Kidney tubule cell (primary cell): ENCODE data around the gene CPEB4.

Experiments used
- DNase-seq: peaks from one replicate; pipeline ENCODE4 v3.0.0-alpha.2; 2018; ENCODE audit warnings: low spot score

The CPEB4 gene

GRCh38 chr5:173887610-173888472, at the start of gene CPEB4:
Gene CPEB4 (plus strand): TSS chr5:173888349. CDS start chr5:173889734, 1,385 bp downstream.
- DNase-seq: peak; percentile 100

GRCh38 chr5:173839117-173839713, 48.9 kb upstream of the CPEB4 start:
- DNase-seq: no peak

- DNase-seq: no peak
These were observed 47.8 kb upstream of the CPEB4 start for GRCh38 chr5:173840111-173840983.

- DNase-seq: no peak
These were observed 46.4 kb upstream of the CPEB4 start for GRCh38 chr5:173841710-173842109.

GRCh38 chr5:173843794-173844193, 44.4 kb upstream of the CPEB4 start:
- no peak for DNase-seq

- no peak for DNase-seq
These were observed 42.8 kb upstream of the CPEB4 start for GRCh38 chr5:173845321-173845720.

GRCh38 chr5:173846929-173847501, 41.1 kb upstream of the CPEB4 start:
- no peak for DNase-seq

GRCh38 chr5:173848986-173849596, 39.1 kb upstream of the CPEB4 start:
- DNase-seq: no peak

GRCh38 chr5:173849908-173850307, 38.2 kb upstream of the CPEB4 start:
- DNase-seq: no peak

- DNase-seq: no peak
These were observed 37.5 kb upstream of the CPEB4 start for GRCh38 chr5:173850659-173851058.

- no peak for DNase-seq
These were observed 36.4 kb upstream of the CPEB4 start for GRCh38 chr5:173851595-173852243.

GRCh38 chr5:173852790-173853359, 35.3 kb upstream of the CPEB4 start:
- DNase-seq: no peak

- DNase-seq: no peak
These were observed 34.6 kb upstream of the CPEB4 start for GRCh38 chr5:173853370-173854131.

- DNase-seq: no peak
These were observed 32.8 kb upstream of the CPEB4 start for GRCh38 chr5:173855162-173855994.

GRCh38 chr5:173855995-173856656, 32.0 kb upstream of the CPEB4 start:
- DNase-seq: no peak

GRCh38 chr5:173857234-173857633, 30.9 kb upstream of the CPEB4 start:
- DNase-seq: no peak

- no peak for DNase-seq
These were observed 30.0 kb upstream of the CPEB4 start for GRCh38 chr5:173858021-173858669.
